Fibroblast of lung (primary cell): ENCODE measurements around the gene NLRP13. TPM values are rescaled to one million over a fixed set of nuclear protein-coding genes. Genes with fewer than 3 reads are reported as not detected.

Experiments
- DNase-seq, 2 donors: peaks; one replicate each; pipeline versions ENCODE4 v3.0.0 to v3.0.0-alpha.2; 2010; ENCODE audit warnings: low read depth in 2 of 2
- H2AFZ ChIP-seq: 2 replicates; pipeline ENCODE4 v1.5.1; 2012; ENCODE audit warnings: low read length, control low read depth, inconsistent platforms
- H3K27ac ChIP-seq: 2 replicates; pipeline ENCODE4 v1.5.1; 2011; ENCODE audit warnings: low read length, control low read depth; ENCODE audit not compliant: insufficient read depth
- H3K27me3 ChIP-seq: 2 replicates; pipeline ENCODE4 v1.5.1; 2011; ENCODE audit warnings: mild to moderate bottlenecking, low read length; ENCODE audit not compliant: control insufficient read depth, insufficient read depth
- H3K36me3 ChIP-seq: 2 replicates; pipeline ENCODE4 v1.5.1; 2011; ENCODE audit warnings: low read length; ENCODE audit not compliant: control insufficient read depth, insufficient read depth
- H3K4me1 ChIP-seq: 2 replicates; pipeline ENCODE4 v1.5.1; 2011; ENCODE audit warnings: low read length; ENCODE audit not compliant: control insufficient read depth, insufficient read depth; ENCODE audit errors: extremely low read depth
- H3K4me2 ChIP-seq: 2 replicates; pipeline ENCODE4 v1.5.1; 2011; ENCODE audit warnings: low read length, control low read depth; ENCODE audit not compliant: insufficient read depth; ENCODE audit errors: extremely low read depth
- H3K4me3 ChIP-seq, 4 experiments: fragments of 200-600 bp in 1 of 4; sonication (generic) in 1 of 4; replicated peaks in 1 of 4; 2 replicates each; pipeline ENCODE4 v1.5.1; 2011 to 2016; ENCODE audit warnings: low read length in 4 of 4, low read depth in 3 of 4, mild to moderate bottlenecking in 3 of 4, control low read depth in 2 of 4, inconsistent platforms in 1 of 4, mixed read lengths in 1 of 4; ENCODE audit not compliant: insufficient read depth in 1 of 4; ENCODE audit errors: control extremely low read depth in 1 of 4
- H3K79me2 ChIP-seq: 2 replicates; pipeline ENCODE4 v1.5.1; 2012; ENCODE audit warnings: mild to moderate bottlenecking, low read length, inconsistent platforms; ENCODE audit not compliant: control insufficient read depth, insufficient read depth
- H3K9ac ChIP-seq: 2 replicates; pipeline ENCODE4 v1.5.1; 2011; ENCODE audit warnings: mild to moderate bottlenecking, low read length, control low read depth; ENCODE audit not compliant: insufficient read depth
- H3K9me3 ChIP-seq: 2 replicates; pipeline ENCODE4 v1.5.1; 2012; ENCODE audit warnings: low read depth, low read length; ENCODE audit not compliant: control insufficient read depth, insufficient read depth
- H4K20me1 ChIP-seq: 2 replicates; pipeline ENCODE4 v1.5.1; 2011; ENCODE audit warnings: low read length; ENCODE audit not compliant: control insufficient read depth, insufficient read depth; ENCODE audit errors: extremely low read depth
- EZH2 ChIP-seq: IDR thresholded peaks from 2 replicates; pipeline ENCODE4 v1.5.1; 2012; ENCODE audit warnings: low read length, control low read depth, mild to moderate bottlenecking; ENCODE audit errors: missing control alignments
- polyA plus RNA-seq, 2 donors: library from polyadenylated mRNA; depleted of rRNA in 1 of 2; stranded (reverse) in 1 of 2; unstranded in 1 of 2; fragments of >200 nt; gene quantifications; 2 replicates each; pipeline ENCODE4 v1.2.1, GENCODE V29; 2011 to 2012; ENCODE audit warnings: missing spikeins in 1 of 2
- total RNA-seq: library from RNA; depleted of rRNA; stranded (reverse); fragments of >200 nt; gene quantifications from 2 replicates; pipeline ENCODE4 v1.2.1, GENCODE V29; 2014
- TF ChIP-seq, protein P1 (sequence below), 2 donors: IDR thresholded peaks in 1 of 2; conservative IDR thresholded peaks in 1 of 2; 1 replicate in 1 of 2; 2 replicates in 1 of 2; pipeline ENCODE4 v1.5.1; 2011 to 2012; ENCODE audit warnings: low read length in 2 of 2, control low read depth in 1 of 2, inconsistent platforms in 1 of 2, low read depth in 1 of 2, mild to moderate bottlenecking in 1 of 2

The NLRP13 gene
- total and polyA plus RNA-seq, 2 donors (not counting 1 experiment from before 2014, with no cell fraction given), result not detected

DNA sequence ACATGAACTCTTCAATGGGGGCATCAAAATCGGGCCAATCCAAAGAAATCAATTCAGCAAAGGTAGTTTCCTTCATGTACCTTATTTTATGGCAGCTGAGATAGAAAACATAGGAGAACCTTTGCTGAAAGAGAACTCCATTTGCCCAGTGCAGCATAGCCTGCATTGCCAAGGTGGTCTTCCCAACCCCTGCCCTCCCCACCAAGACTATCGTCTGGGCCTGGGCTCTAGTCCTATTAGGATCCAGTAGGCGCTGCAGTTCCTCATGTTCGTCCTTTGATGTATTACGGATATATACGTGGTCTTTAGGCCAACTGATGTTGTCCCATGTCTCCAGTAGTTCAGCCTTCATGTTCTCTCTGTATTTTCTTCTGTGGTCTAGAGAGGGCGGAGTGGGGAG, 19.2 kb downstream of the NLRP13 start:
- DNase-seq, result no peak
- Histone ChIP-seq H3K9me3 (no peaks in the 10 kb centered on the region), H4K20me1 (no peaks in the 10 kb centered on the region), H3K27me3 (no peaks in the 10 kb centered on the region), H3K79me2 (no peaks in the 10 kb centered on the region), H3K27ac (no peak overlapping the region), H3K9ac (no peak overlapping the region), H3K36me3 (no peaks in the 10 kb centered on the region), H2AFZ (no peak overlapping the region), H3K4me2 (no peak overlapping the region), H3K4me3 (no peak overlapping the region), H3K4me1 (no peaks in the 10 kb centered on the region)
- no peak for TF ChIP-seq EZH2
- TF ChIP-seq, protein P1, sequence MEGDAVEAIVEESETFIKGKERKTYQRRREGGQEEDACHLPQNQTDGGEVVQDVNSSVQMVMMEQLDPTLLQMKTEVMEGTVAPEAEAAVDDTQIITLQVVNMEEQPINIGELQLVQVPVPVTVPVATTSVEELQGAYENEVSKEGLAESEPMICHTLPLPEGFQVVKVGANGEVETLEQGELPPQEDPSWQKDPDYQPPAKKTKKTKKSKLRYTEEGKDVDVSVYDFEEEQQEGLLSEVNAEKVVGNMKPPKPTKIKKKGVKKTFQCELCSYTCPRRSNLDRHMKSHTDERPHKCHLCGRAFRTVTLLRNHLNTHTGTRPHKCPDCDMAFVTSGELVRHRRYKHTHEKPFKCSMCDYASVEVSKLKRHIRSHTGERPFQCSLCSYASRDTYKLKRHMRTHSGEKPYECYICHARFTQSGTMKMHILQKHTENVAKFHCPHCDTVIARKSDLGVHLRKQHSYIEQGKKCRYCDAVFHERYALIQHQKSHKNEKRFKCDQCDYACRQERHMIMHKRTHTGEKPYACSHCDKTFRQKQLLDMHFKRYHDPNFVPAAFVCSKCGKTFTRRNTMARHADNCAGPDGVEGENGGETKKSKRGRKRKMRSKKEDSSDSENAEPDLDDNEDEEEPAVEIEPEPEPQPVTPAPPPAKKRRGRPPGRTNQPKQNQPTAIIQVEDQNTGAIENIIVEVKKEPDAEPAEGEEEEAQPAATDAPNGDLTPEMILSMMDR (conservative IDR thresholded peaks at IDR 0.05 in 1 of 2, IDR thresholded peaks at IDR 0.05 in 1 of 2; ENCODE audit: low read depth in 1 of 2, low read length in 2 of 2), result no peak

GRCh38 chr19:55909801-55910200, 22.3 kb downstream of the NLRP13 start:
- no peak for DNase-seq
- no peak overlapping the region for H2AFZ ChIP-seq
- no peaks in the 10 kb centered on the region for H3K27me3 ChIP-seq
- no peaks in the 10 kb centered on the region for H4K20me1 ChIP-seq
- H3K79me2 ChIP-seq, result no peaks in the 10 kb centered on the region
- H3K36me3 ChIP-seq, result no peaks in the 10 kb centered on the region
- H3K4me3 ChIP-seq, result no peak overlapping the region
- no peak overlapping the region for H3K27ac ChIP-seq
- H3K9me3 ChIP-seq, result no peaks in the 10 kb centered on the region
- no peak overlapping the region for H3K9ac ChIP-seq
- H3K4me1 ChIP-seq, result no peaks in the 10 kb centered on the region
- H3K4me2 ChIP-seq, result no peak overlapping the region
- TF ChIP-seq, protein P1 (conservative IDR thresholded peaks at IDR 0.05 in 1 of 2, IDR thresholded peaks at IDR 0.05 in 1 of 2; ENCODE audit: low read depth in 1 of 2, low read length in 2 of 2), result no peak
- TF ChIP-seq EZH2, result no peak

DNA sequence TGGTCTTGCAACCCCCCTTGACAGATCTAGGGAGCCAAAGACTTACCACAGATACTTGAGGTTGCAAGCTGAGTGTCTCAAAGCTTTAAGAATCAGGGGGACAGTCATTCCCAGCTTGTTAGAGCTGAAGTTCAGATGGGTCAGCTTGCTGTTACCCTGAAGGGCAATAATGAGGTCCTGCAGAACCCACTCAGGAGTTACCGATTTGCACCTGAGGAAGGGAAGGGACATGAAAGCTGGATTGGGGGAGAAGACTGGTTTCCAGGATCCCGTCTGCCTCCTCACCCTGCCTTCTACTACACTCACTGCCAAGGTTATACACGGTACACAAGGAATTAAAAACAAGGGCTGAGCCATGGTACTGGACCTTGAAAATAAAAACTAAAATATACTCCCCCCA, 24.4 kb downstream of the NLRP13 start:
- no peak overlapping the region for H3K4me3 ChIP-seq
- no peaks in the 10 kb centered on the region for H3K36me3 ChIP-seq
- no peak overlapping the region for H2AFZ ChIP-seq
- no peak overlapping the region for H3K4me2 ChIP-seq
- no peaks in the 10 kb centered on the region for H3K27me3 ChIP-seq
- no peaks in the 10 kb centered on the region for H3K79me2 ChIP-seq
- DNase-seq, result no peak
- H3K27ac ChIP-seq, result no peak overlapping the region
- no peaks in the 10 kb centered on the region for H4K20me1 ChIP-seq
- TF ChIP-seq, protein P1 (conservative IDR thresholded peaks at IDR 0.05 in 1 of 2, IDR thresholded peaks at IDR 0.05 in 1 of 2; ENCODE audit: low read depth in 1 of 2, low read length in 2 of 2), result no peak
- no peak for TF ChIP-seq EZH2
- H3K4me1 ChIP-seq, result no peaks in the 10 kb centered on the region
- H3K9me3 ChIP-seq, result no peaks in the 10 kb centered on the region
- no peak overlapping the region for H3K9ac ChIP-seq
